ENCODE measurements around the gene MRPL37.
"Not testable (repeated sequence)": the region's sequence is repeated elsewhere in the genome, so short reads cannot be mapped to it uniquely, and the experiment has no call there.

MRPL37 gene

GRCh38 chr1:54207287-54207686 lies 7.3 kb downstream of the MRPL37 start:
- TF ChIP-seq MAX (IDR thresholded peaks at IDR 0.05; ENCODE audit: low read depth, low read length) (no peak), CTCF (IDR thresholded peaks at IDR 0.05; ENCODE audit: low read depth, low read length) (no peak), MYC (IDR thresholded peaks at IDR 0.05; ENCODE audit: low read depth, low read length) (no peak), POLR2A (IDR thresholded peaks at IDR 0.05; ENCODE audit: extremely low read depth, insufficient read length) (no peak)

GRCh38 chr1:54207896-54208295 lies 7.9 kb downstream of the MRPL37 start:
- not testable (repeated sequence) for H3K4me3 ChIP-seq (ENCODE audit: low read depth, low read length); DNase-seq (ENCODE audit: low read depth)

More at GRCh38 chr1:54207287-54207686, 7.3 kb downstream of the MRPL37 start:
- H3K4me3 ChIP-seq (ENCODE audit: low read depth, low read length) = no peak overlapping the region
- no peak for DNase-seq (ENCODE audit: low read depth)

- DNase-seq (ENCODE audit: low read depth) = no peak
- H3K4me3 ChIP-seq (ENCODE audit: low read depth, low read length) = no peak overlapping the region
- TF ChIP-seq MAX (IDR thresholded peaks at IDR 0.05; ENCODE audit: low read depth, low read length) (no peak), MYC (IDR thresholded peaks at IDR 0.05; ENCODE audit: low read depth, low read length) (no peak), CTCF (IDR thresholded peaks at IDR 0.05; ENCODE audit: low read depth, low read length) (no peak), POLR2A (IDR thresholded peaks at IDR 0.05; ENCODE audit: extremely low read depth, insufficient read length) (no peak)
Observed at GRCh38 chr1:54212872-54213271, 12.9 kb downstream of the MRPL37 start.

GRCh38 chr1:54215523-54215922 lies 15.6 kb downstream of the MRPL37 start:
- H3K4me3 ChIP-seq (ENCODE audit: low read depth, low read length) = no peak overlapping the region
- no peak for DNase-seq (ENCODE audit: low read depth)
- no peak for TF ChIP-seq CTCF (IDR thresholded peaks at IDR 0.05; ENCODE audit: low read depth, low read length)
- no peak for TF ChIP-seq MAX (IDR thresholded peaks at IDR 0.05; ENCODE audit: low read depth, low read length)

GRCh38 chr1:54218883-54219687 lies 19.1 kb downstream of the MRPL37 start:
- H3K4me3 ChIP-seq (ENCODE audit: low read depth, low read length) = no peak overlapping the region
- no peak for TF ChIP-seq MYC (IDR thresholded peaks at IDR 0.05; ENCODE audit: low read depth, low read length)
- TF ChIP-seq MAX (IDR thresholded peaks at IDR 0.05; ENCODE audit: low read depth, low read length) = no peak
- TF ChIP-seq CTCF (IDR thresholded peaks at IDR 0.05; ENCODE audit: low read depth, low read length) = no peak
- TF ChIP-seq POLR2A (IDR thresholded peaks at IDR 0.05; ENCODE audit: extremely low read depth, insufficient read length) = no peak
- DNase-seq (ENCODE audit: low read depth) = peak; percentile 19

- no peak overlapping the region for H3K4me3 ChIP-seq (ENCODE audit: low read depth, low read length)
- peak; percentile 66 for DNase-seq (ENCODE audit: low read depth)
- TF ChIP-seq POLR2A (IDR thresholded peaks at IDR 0.05; ENCODE audit: extremely low read depth, insufficient read length) = no peak
- no peak for TF ChIP-seq MYC (IDR thresholded peaks at IDR 0.05; ENCODE audit: low read depth, low read length)
- no peak for TF ChIP-seq MAX (IDR thresholded peaks at IDR 0.05; ENCODE audit: low read depth, low read length)
- TF ChIP-seq CTCF (IDR thresholded peaks at IDR 0.05; ENCODE audit: low read depth, low read length) = no peak
Observed at GRCh38 chr1:54219688-54220003, 19.7 kb downstream of the MRPL37 start.

Data from NB4 (cell line).